IPS-18a (cell line): ENCODE data around the gene ETS1.

Experiments used
- H3K27ac ChIP-seq: one replicate; pipeline ENCODE4 v1.5.1; 2013; ENCODE audit warnings: low read length
- H3K27me3 ChIP-seq: one replicate; pipeline ENCODE4 v1.6.1; 2013; ENCODE audit warnings: mild to moderate bottlenecking, low read length; ENCODE audit not compliant: control insufficient read depth, insufficient read depth
- H3K36me3 ChIP-seq: one replicate; pipeline ENCODE4 v1.6.1; 2013; ENCODE audit warnings: low read depth, low read length; ENCODE audit not compliant: control insufficient read depth
- H3K4me1 ChIP-seq: one replicate; pipeline ENCODE4 v1.6.1; 2013; ENCODE audit warnings: low read depth, low read length; ENCODE audit not compliant: control insufficient read depth
- H3K4me3 ChIP-seq: one replicate; pipeline ENCODE4 v1.5.1; 2013; ENCODE audit warnings: low read length
- H3K9ac ChIP-seq: one replicate; pipeline ENCODE4 v1.6.1; 2013; ENCODE audit warnings: mild to moderate bottlenecking, low read length, moderate library complexity
- H3K9me3 ChIP-seq: one replicate; pipeline ENCODE4 v1.6.1; 2013; ENCODE audit warnings: low read depth, low read length; ENCODE audit not compliant: control insufficient read depth

The ETS1 gene

GRCh38 chr11:128492461-128492860 is 94.9 kb downstream of the ETS1 start:
- H3K4me1 ChIP-seq: peaks cover 5% of the 10 kb centered on the region
- H3K27me3 ChIP-seq: no peaks in the 10 kb centered on the region
- no peak overlapping the region for H3K27ac ChIP-seq
- H3K4me3 ChIP-seq: no peak overlapping the region
- no peaks in the 10 kb centered on the region for H3K36me3 ChIP-seq
- no peaks in the 10 kb centered on the region for H3K9me3 ChIP-seq
- no peak overlapping the region for H3K9ac ChIP-seq

DNA sequence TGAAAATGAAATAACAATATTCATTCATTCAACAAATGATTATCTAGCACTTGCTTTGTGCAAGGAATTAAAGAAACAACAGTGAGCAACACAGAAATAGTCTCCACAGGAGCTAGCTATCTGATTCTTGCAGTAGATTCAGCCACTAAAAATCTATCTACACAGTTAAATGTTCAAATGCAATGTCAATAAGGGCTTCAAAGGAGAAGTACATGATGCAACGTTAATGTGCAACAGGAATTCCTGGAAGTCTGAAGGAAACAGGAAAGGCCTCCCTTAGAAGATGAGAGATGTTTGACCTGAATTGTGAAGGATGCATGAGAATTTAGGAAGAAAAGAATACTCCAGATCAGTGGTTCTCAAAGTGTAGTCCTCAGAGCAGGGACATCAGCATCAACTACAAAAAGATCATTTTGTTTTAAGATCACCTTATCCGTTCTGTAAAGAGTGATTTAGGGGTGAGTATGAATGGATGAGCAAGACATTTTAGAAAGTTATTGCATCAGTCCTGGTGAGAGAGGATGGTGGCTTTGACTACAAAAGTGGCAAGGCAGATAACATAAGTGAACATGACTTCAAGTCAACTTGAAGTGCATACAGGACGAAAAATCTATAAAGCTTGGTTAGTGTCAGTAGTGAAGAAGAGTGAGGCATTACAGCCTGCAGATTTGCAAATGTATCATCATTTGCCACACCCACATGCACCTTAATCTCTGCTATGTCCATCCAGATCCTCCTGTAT is 96.0 kb downstream of the ETS1 start:
- H3K27me3 ChIP-seq: no peaks in the 10 kb centered on the region
- H3K27ac ChIP-seq: no peak overlapping the region
- no peaks in the 10 kb centered on the region for H3K9me3 ChIP-seq
- H3K4me3 ChIP-seq: no peak overlapping the region
- H3K9ac ChIP-seq: no peak overlapping the region
- no peaks in the 10 kb centered on the region for H3K36me3 ChIP-seq
- H3K4me1 ChIP-seq: no peaks in the 10 kb centered on the region

GRCh38 chr11:128490092-128490491 is 97.3 kb downstream of the ETS1 start:
- H3K4me1 ChIP-seq: no peaks in the 10 kb centered on the region
- H3K4me3 ChIP-seq: no peak overlapping the region
- H3K9ac ChIP-seq: no peak overlapping the region
- no peaks in the 10 kb centered on the region for H3K27me3 ChIP-seq
- H3K27ac ChIP-seq: no peak overlapping the region
- H3K9me3 ChIP-seq: no peaks in the 10 kb centered on the region
- no peaks in the 10 kb centered on the region for H3K36me3 ChIP-seq

DNA sequence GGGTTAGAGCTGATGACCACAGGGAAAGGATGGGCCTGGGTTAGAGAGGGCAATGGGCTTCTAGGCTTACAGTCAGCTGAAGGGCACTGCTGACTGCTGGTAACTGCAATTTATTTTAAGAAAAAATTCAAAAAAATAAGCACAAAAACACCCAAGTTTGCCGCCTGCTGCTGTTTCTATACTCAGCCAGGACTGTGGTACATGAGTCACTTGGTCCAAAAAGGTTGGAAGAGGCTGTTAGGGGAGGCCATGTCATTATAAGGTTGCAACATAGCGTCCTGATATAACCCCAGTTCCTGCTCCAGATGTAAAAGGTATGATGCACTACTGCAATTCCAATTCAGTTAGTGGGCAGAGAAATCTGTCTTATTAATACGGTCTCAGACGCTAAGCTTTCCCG is 98.9 kb downstream of the ETS1 start:
- no peak overlapping the region for H3K9ac ChIP-seq
- H3K27ac ChIP-seq: no peak overlapping the region

GRCh38 chr11:128487978-128488377 is 99.4 kb downstream of the ETS1 start:
- Histone ChIP-seq H3K36me3 (no peaks in the 10 kb centered on the region), H3K9ac (no peak overlapping the region), H3K27ac (no peak overlapping the region), H3K4me3 (no peak overlapping the region), H3K27me3 (no peaks in the 10 kb centered on the region), H3K9me3 (no peaks in the 10 kb centered on the region), H3K4me1 (no peaks in the 10 kb centered on the region)

More for the DNA sequence above, 98.9 kb downstream of the ETS1 start:
- Histone ChIP-seq H3K36me3 (no peaks in the 10 kb centered on the region), H3K4me1 (no peaks in the 10 kb centered on the region), H3K9me3 (no peaks in the 10 kb centered on the region), H3K4me3 (no peak overlapping the region), H3K27me3 (no peaks in the 10 kb centered on the region)

DNA sequence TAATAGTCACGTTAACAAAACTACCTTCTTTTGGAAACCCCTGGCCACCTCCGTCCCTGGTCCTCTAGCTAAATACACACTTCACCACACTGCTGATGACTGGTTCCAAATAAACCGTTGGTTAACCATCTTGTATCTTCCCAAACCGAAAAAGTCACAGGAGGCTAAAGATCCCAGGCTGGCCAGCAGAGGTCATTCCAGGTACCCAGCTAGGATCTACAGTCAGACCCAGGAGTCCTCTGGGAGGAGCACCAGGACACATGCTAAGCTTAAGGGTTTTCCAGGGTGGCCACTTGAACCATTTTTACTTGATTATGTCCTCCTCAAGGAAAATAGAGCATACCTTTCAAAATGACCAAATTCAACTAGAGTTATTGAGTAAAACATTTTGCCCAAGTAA is 103.2 kb downstream of the ETS1 start:
- Histone ChIP-seq H3K9ac (no peak overlapping the region), H3K27me3 (no peaks in the 10 kb centered on the region), H3K27ac (no peak overlapping the region), H3K9me3 (no peaks in the 10 kb centered on the region), H3K4me1 (no peaks in the 10 kb centered on the region), H3K36me3 (no peaks in the 10 kb centered on the region), H3K4me3 (no peak overlapping the region)

GRCh38 chr11:128483211-128483788 is 104.1 kb downstream of the ETS1 start:
- no peaks in the 10 kb centered on the region for H3K4me1 ChIP-seq
- no peaks in the 10 kb centered on the region for H3K9me3 ChIP-seq
- H3K27me3 ChIP-seq: no peaks in the 10 kb centered on the region
- H3K36me3 ChIP-seq: no peaks in the 10 kb centered on the region
- H3K9ac ChIP-seq: no peak overlapping the region
- H3K4me3 ChIP-seq: no peak overlapping the region
- no peak overlapping the region for H3K27ac ChIP-seq

DNA sequence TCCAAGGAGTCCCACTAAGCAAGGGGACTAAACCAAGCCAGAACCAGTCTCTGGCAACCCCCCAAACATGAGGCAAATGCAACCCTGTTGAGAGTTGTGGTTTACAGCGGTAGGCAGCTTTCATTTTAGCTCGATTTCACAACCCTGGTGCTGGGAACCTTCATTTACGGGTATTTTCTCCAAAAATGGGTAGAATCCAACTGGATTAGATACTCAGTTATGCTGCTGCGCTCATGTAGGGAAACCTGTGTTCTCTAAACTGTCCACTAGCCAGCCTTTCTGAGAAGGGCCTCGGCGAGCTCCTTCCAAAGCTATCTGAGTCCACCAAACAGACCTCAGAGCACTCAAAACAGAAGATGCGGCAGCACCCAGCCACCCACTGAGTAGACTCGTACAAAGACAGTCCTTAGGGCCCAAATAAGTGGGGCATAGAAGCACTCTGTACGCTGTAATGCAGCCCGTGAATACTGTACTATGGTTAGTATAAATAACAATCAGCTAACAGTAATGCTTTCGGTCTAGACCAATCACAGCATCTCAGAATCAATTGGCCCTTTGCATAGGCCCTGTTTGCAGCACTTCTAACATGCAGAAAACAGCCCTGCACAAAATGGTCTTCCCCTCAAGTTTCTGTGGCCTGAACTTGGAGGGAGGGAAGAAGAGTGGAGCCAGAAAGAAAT is 104.7 kb downstream of the ETS1 start:
- H3K4me1 ChIP-seq: no peaks in the 10 kb centered on the region
- H3K9me3 ChIP-seq: no peaks in the 10 kb centered on the region
- H3K27me3 ChIP-seq: no peaks in the 10 kb centered on the region
- H3K4me3 ChIP-seq: no peak overlapping the region
- no peak overlapping the region for H3K9ac ChIP-seq
- no peak overlapping the region for H3K27ac ChIP-seq
- no peaks in the 10 kb centered on the region for H3K36me3 ChIP-seq

- Histone ChIP-seq H3K9me3 (no peaks in the 10 kb centered on the region), H3K27ac (no peak overlapping the region), H3K9ac (no peak overlapping the region), H3K4me3 (no peak overlapping the region), H3K36me3 (no peaks in the 10 kb centered on the region), H3K27me3 (no peaks in the 10 kb centered on the region), H3K4me1 (no peaks in the 10 kb centered on the region)
Observed at GRCh38 chr11:128482092-128482491, 105.3 kb downstream of the ETS1 start.

- Histone ChIP-seq H3K4me1 (no peaks in the 10 kb centered on the region), H3K9me3 (no peaks in the 10 kb centered on the region), H3K36me3 (no peaks in the 10 kb centered on the region), H3K9ac (no peak overlapping the region), H3K4me3 (no peak overlapping the region), H3K27ac (no peak overlapping the region), H3K27me3 (no peaks in the 10 kb centered on the region)
Observed at GRCh38 chr11:128481135-128481534, 106.2 kb downstream of the ETS1 start.

DNA sequence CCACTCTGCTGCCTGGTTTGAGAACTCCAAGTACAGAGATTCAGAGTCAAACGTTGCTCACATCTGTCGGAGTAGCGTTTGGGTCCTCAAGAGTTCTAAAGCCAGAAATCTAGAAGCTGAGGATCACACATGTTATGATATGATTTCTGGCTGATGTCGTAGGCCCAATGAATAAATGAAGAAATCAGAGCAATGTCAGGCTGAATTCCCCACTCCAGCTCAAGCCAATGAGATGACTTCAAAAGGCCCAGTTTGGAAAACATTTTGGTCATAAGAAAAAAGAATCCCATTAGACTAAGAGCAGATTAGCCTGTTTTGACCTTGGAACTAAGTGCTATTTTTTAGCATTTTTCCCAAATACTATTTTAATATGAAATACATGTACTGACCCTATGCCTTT is 106.7 kb downstream of the ETS1 start:
- H3K4me3 ChIP-seq: no peak overlapping the region
- H3K4me1 ChIP-seq: no peaks in the 10 kb centered on the region
- H3K36me3 ChIP-seq: no peaks in the 10 kb centered on the region
- no peaks in the 10 kb centered on the region for H3K27me3 ChIP-seq
- no peak overlapping the region for H3K9ac ChIP-seq
- H3K27ac ChIP-seq: no peak overlapping the region
- no peaks in the 10 kb centered on the region for H3K9me3 ChIP-seq

GRCh38 chr11:128480066-128480465 is 107.3 kb downstream of the ETS1 start:
- Histone ChIP-seq H3K4me3 (no peak overlapping the region), H3K9ac (no peak overlapping the region), H3K4me1 (no peaks in the 10 kb centered on the region), H3K9me3 (no peaks in the 10 kb centered on the region), H3K27ac (no peak overlapping the region), H3K27me3 (no peaks in the 10 kb centered on the region), H3K36me3 (no peaks in the 10 kb centered on the region)
